Keratinocyte (primary cell): ENCODE measurements around the gene SAMD4A. TPM values are rescaled to one million over a fixed set of nuclear protein-coding genes. Genes with fewer than 3 reads are reported as not detected.

Experiments
- DNase-seq: peaks from one replicate; pipeline ENCODE4 v3.0.0-alpha.2; 2011; ENCODE audit warnings: low read depth, missing footprints, low spot score
- FAIRE-seq: peaks from 2 replicates; lab custom pipeline; 2011; peaks lifted over from hg19 to GRCh38; lab: Jason Lieb, UNC
- H2AFZ ChIP-seq: 2 replicates; pipeline ENCODE4 v1.6.0; 2012; ENCODE audit warnings: low read length, control low read depth, inconsistent platforms; ENCODE audit not compliant: control insufficient read depth
- H3K27ac ChIP-seq: 2 replicates; pipeline ENCODE4 v1.5.1; 2011; ENCODE audit warnings: low read length; ENCODE audit not compliant: control insufficient read depth, insufficient read depth
- H3K27me3 ChIP-seq: 3 replicates; pipeline ENCODE4 v1.6.0; 2011; ENCODE audit warnings: low read length; ENCODE audit not compliant: control insufficient read depth, insufficient read depth; ENCODE audit errors: extremely low read depth
- H3K36me3 ChIP-seq, 2 experiments: 2 replicates in 1 of 2; 3 replicates in 1 of 2; pipeline ENCODE4 v1.5.1; 2011; ENCODE audit warnings: low read length in 2 of 2, mild to moderate bottlenecking in 1 of 2; ENCODE audit not compliant: control insufficient read depth in 2 of 2, insufficient read depth in 2 of 2; ENCODE audit errors: extremely low read depth in 1 of 2
- H3K4me1 ChIP-seq: 3 replicates; pipeline ENCODE4 v1.5.1; 2011; ENCODE audit warnings: low read length; ENCODE audit not compliant: control insufficient read depth, insufficient read depth; ENCODE audit errors: extremely low read depth
- H3K4me2 ChIP-seq: 3 replicates; pipeline ENCODE4 v1.6.0; 2011; ENCODE audit warnings: low read depth, low read length; ENCODE audit not compliant: control insufficient read depth, insufficient read depth; ENCODE audit errors: extremely low read depth
- H3K4me3 ChIP-seq, 3 experiments: fragments of 200-600 bp in 1 of 3; sonication (generic) in 1 of 3; 2 replicates in 2 of 3; 3 replicates in 1 of 3; pipeline ENCODE4 v1.5.1; 2011 to 2016; ENCODE audit warnings: low read length in 3 of 3, mild to moderate bottlenecking in 3 of 3, control low read depth in 2 of 3, inconsistent platforms in 1 of 3, low read depth in 1 of 3, mixed read lengths in 1 of 3, mixed run types in 1 of 3, moderate library complexity in 1 of 3; ENCODE audit not compliant: control insufficient read depth in 2 of 3, insufficient read depth in 2 of 3; ENCODE audit errors: extremely low read depth in 1 of 3
- H3K79me2 ChIP-seq: 2 replicates; pipeline ENCODE4 v1.6.0; 2012; ENCODE audit warnings: low read length; ENCODE audit not compliant: control insufficient read depth, insufficient read depth
- H3K9ac ChIP-seq: 3 replicates; pipeline ENCODE4 v1.6.0; 2011; ENCODE audit warnings: low read length; ENCODE audit not compliant: control insufficient read depth, insufficient read depth; ENCODE audit errors: extremely low read depth
- H3K9me1 ChIP-seq: 3 replicates; pipeline ENCODE4 v1.6.0; 2011; ENCODE audit warnings: low read length; ENCODE audit not compliant: control insufficient read depth, insufficient read depth; ENCODE audit errors: extremely low read depth
- H3K9me3 ChIP-seq: 2 replicates; pipeline ENCODE4 v1.5.1; 2012; ENCODE audit warnings: low read depth, low read length; ENCODE audit not compliant: control insufficient read depth
- H4K20me1 ChIP-seq: 3 replicates; pipeline ENCODE4 v1.6.0; 2011; ENCODE audit warnings: low read length; ENCODE audit not compliant: control insufficient read depth, insufficient read depth; ENCODE audit errors: extremely low read depth
- EZH2 ChIP-seq: IDR thresholded peaks from one replicate; pipeline ENCODE4 v1.6.1; 2012; ENCODE audit warnings: inconsistent platforms, mild to moderate bottlenecking, low read length, moderate library complexity
- dilution Hi-C: fragments of 300-500 bp; cut with MboI; formaldehyde crosslinking; loops from one replicate; pipeline ENCODE4 v1.7.0; 2020; ENCODE audit warnings: low sequenced_read_pairs; ENCODE audit not compliant: extremely low pct_ligation_motif_present
- polyA plus RNA-seq, 5 experiments: library from polyadenylated mRNA; depleted of rRNA in 3 of 5; stranded (reverse) in 3 of 5; stranded (forward) in 1 of 5; unstranded in 1 of 5; fragments of >200 nt; gene quantifications; 1 replicate in 1 of 5; 2 replicates in 3 of 5; 3 replicates in 1 of 5; pipeline versions ENCODE4 v1.2.1 to v1.2.3, GENCODE V29; 2011 to 2012; ENCODE audit warnings: missing spikeins in 2 of 5, low read depth in 1 of 5, low replicate concordance in 1 of 5
- TF ChIP-seq, protein P1 (sequence below), 3 experiments: IDR thresholded peaks in 1 of 3; conservative IDR thresholded peaks in 1 of 3; optimal IDR thresholded peaks in 1 of 3; 2 replicates in 2 of 3; 3 replicates in 1 of 3; pipeline versions ENCODE3 to v1.5.1; 2011; ENCODE audit warnings: low read length in 3 of 3, mild to moderate bottlenecking in 3 of 3, moderate library complexity in 2 of 3, control low read depth in 1 of 3, inconsistent platforms in 1 of 3; ENCODE audit not compliant: insufficient read depth in 2 of 3; ENCODE audit errors: extremely low read depth in 1 of 3

Gene SAMD4A
- polyA plus RNA-seq, 1 donor (not counting 4 experiments of a cell fraction or from before 2014, with no cell fraction given) = 16.2 TPM

DNA sequence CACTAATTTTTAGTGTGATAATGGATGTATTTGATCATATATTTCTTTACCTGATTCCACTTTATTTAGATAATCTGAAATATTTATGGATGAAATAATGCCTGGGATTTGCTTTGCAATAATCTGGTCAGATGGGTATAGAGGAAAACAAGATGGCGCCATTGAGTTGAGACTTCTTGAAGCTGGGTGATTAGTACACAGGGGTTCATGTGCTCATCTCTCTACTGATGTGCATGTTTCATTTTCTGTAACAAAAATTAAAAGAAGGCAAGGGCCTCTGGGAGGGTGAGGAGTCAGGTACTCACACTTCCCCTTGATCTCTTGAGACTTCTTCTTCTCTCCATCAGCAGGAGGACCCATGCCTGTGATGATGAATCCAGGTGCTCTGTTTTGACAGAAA lies 273.9 kb downstream of the SAMD4A start:
- Histone ChIP-seq H3K9me1 (no peaks in the 10 kb centered on the region), H3K9me3 (no peaks in the 10 kb centered on the region), H4K20me1 (no peaks in the 10 kb centered on the region), H3K4me1 (no peaks in the 10 kb centered on the region), H3K27me3 (no peaks in the 10 kb centered on the region), H3K27ac (no peak overlapping the region), H2AFZ (no peak overlapping the region), H3K9ac (no peak overlapping the region), H3K79me2 (no peaks in the 10 kb centered on the region), H3K36me3 (no peaks in the 10 kb centered on the region), H3K4me3 (no peak overlapping the region), H3K4me2 (no peak overlapping the region)
- dilution Hi-C loops = no loop called here
- FAIRE-seq (no peak), DNase-seq (no peak)
- TF ChIP-seq, protein P1, sequence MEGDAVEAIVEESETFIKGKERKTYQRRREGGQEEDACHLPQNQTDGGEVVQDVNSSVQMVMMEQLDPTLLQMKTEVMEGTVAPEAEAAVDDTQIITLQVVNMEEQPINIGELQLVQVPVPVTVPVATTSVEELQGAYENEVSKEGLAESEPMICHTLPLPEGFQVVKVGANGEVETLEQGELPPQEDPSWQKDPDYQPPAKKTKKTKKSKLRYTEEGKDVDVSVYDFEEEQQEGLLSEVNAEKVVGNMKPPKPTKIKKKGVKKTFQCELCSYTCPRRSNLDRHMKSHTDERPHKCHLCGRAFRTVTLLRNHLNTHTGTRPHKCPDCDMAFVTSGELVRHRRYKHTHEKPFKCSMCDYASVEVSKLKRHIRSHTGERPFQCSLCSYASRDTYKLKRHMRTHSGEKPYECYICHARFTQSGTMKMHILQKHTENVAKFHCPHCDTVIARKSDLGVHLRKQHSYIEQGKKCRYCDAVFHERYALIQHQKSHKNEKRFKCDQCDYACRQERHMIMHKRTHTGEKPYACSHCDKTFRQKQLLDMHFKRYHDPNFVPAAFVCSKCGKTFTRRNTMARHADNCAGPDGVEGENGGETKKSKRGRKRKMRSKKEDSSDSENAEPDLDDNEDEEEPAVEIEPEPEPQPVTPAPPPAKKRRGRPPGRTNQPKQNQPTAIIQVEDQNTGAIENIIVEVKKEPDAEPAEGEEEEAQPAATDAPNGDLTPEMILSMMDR (optimal IDR thresholded peaks at IDR 0.05 in 1 of 3, IDR thresholded peaks at IDR 0.05 in 1 of 3, conservative IDR thresholded peaks at IDR 0.05 in 1 of 3; ENCODE audit: extremely low read depth in 1 of 3, insufficient read depth in 2 of 3, low read length in 3 of 3) = no peak
- no peak for TF ChIP-seq EZH2

Other genes with a start within 250 kb of the SAMD4A start
- 6.8 to 51.6 TPM (median 26.8 TPM) in 3 replicates for gene CDKN3, start 170.1 kb upstream of the SAMD4A start, polyA plus RNA-seq
- gene CNIH1, start 125.8 kb upstream of the SAMD4A start, polyA plus RNA-seq = 220 to 322 TPM (median 314 TPM) in 3 replicates
- gene GMFB, start 78.1 kb upstream of the SAMD4A start, polyA plus RNA-seq = 21.6 to 50.5 TPM (median 27.3 TPM) in 3 replicates
- 10.9 to 19.5 TPM (median 17.0 TPM) in 3 replicates for gene CGRRF1, start 57.2 kb upstream of the SAMD4A start, polyA plus RNA-seq